MM.1S (cell line): ENCODE results near the gene KDM4B.

Experiments used
- DNase-seq: peaks from one replicate; pipeline ENCODE4 v3.0.0-alpha.2; 2015
- H2AFZ ChIP-seq: fragments of 300-600 bp; sonication (generic); 2 replicates; pipeline ENCODE4 v1.6.0; 2016; ENCODE audit warnings: antibody characterized with exemption, low read length
- H3F3A ChIP-seq: fragments of 300-600 bp; sonication (generic); 2 replicates; pipeline ENCODE4 v1.6.1; 2016; ENCODE audit warnings: mild to moderate bottlenecking, antibody characterized with exemption, low read length, moderate library complexity, mixed read lengths; ENCODE audit not compliant: insufficient read depth
- H3K27ac ChIP-seq: fragments of 300-600 bp; sonication (generic); 2 replicates; pipeline ENCODE4 v1.5.1; 2016; ENCODE audit warnings: mild to moderate bottlenecking, low read length
- H3K27me3 ChIP-seq: fragments of 300-600 bp; sonication (generic); replicated peaks from 2 replicates; pipeline ENCODE4 v1.6.0; 2016; ENCODE audit warnings: low read length; ENCODE audit not compliant: insufficient read depth
- H3K36me3 ChIP-seq: fragments of 300-600 bp; sonication (generic); replicated peaks from 2 replicates; pipeline ENCODE4 v1.6.1; 2016; ENCODE audit warnings: mild to moderate bottlenecking, low read length, mixed read lengths; ENCODE audit not compliant: insufficient read depth
- H3K4me1 ChIP-seq: fragments of 300-600 bp; sonication (generic); 2 replicates; pipeline ENCODE4 v1.6.1; 2016; ENCODE audit warnings: low read length, mixed read lengths
- H3K4me2 ChIP-seq: fragments of 300-600 bp; sonication (generic); 2 replicates; pipeline ENCODE4 v1.6.0; 2016; ENCODE audit warnings: low read depth, low read length
- H3K4me3 ChIP-seq: fragments of 300-600 bp; sonication (generic); 2 replicates; pipeline ENCODE4 v1.5.1; 2016; ENCODE audit warnings: low read length, mixed read lengths
- H3K79me2 ChIP-seq: fragments of 300-600 bp; sonication (generic); 2 replicates; pipeline ENCODE4 v1.6.1; 2016; ENCODE audit warnings: mixed run types, low read length, mixed read lengths
- H3K9ac ChIP-seq: fragments of 300-600 bp; sonication (generic); 2 replicates; pipeline ENCODE4 v1.6.1; 2016; ENCODE audit warnings: low read length, mixed read lengths
- H3K9me2 ChIP-seq: fragments of 300-600 bp; sonication (generic); replicated peaks from 2 replicates; pipeline ENCODE4 v1.6.1; 2016; ENCODE audit warnings: mild to moderate bottlenecking, low read length, mixed read lengths; ENCODE audit not compliant: insufficient read depth
- H3K9me3 ChIP-seq: fragments of 300-600 bp; sonication (generic); replicated peaks from 2 replicates; pipeline ENCODE4 v1.6.1; 2016; ENCODE audit warnings: mild to moderate bottlenecking, low read length, mixed read lengths; ENCODE audit not compliant: insufficient read depth
- H4K20me1 ChIP-seq: fragments of 300-600 bp; sonication (generic); 2 replicates; pipeline ENCODE4 v1.6.1; 2016; ENCODE audit warnings: mild to moderate bottlenecking, low read length, moderate library complexity, mixed read lengths; ENCODE audit not compliant: insufficient read depth
- CTCF ChIP-seq: fragments of 300-600 bp; sonication (generic); IDR thresholded peaks from 2 replicates; pipeline ENCODE4 v1.5.1; 2016; ENCODE audit warnings: antibody characterized with exemption, low read length, mixed read lengths
- EZH2 ChIP-seq: fragments of 300-600 bp; sonication (generic); optimal IDR thresholded peaks from 2 replicates; pipeline ENCODE3; 2017; ENCODE audit warnings: low read depth, mild to moderate bottlenecking, antibody characterized with exemption, low read length, mixed read lengths
- EZH2phosphoT487 ChIP-seq: fragments of 300-600 bp; sonication (generic); IDR thresholded peaks from 2 replicates; pipeline ENCODE4 v1.6.1; 2018; ENCODE audit warnings: antibody characterized with exemption, low read length

KDM4B gene

GRCh38 chr19:4970558-4971423 lies 1.9 kb downstream of the KDM4B start:
- DNase-seq: peak; percentile 34
- no peaks in the 10 kb centered on the region for H3K27me3 ChIP-seq
- H3F3A ChIP-seq: peaks cover 14% of the 10 kb centered on the region
- no peak for TF ChIP-seq CTCF
- no peak for TF ChIP-seq EZH2phosphoT487
- no peak for TF ChIP-seq EZH2
- no peak overlapping the region for H3K27ac ChIP-seq
- H2AFZ ChIP-seq: no peak overlapping the region
- peak overlapping the region; percentile 92 for H3K4me2 ChIP-seq
- peaks cover 62% of the 10 kb centered on the region for H3K79me2 ChIP-seq
- H3K9me3 ChIP-seq: no peaks in the 10 kb centered on the region
- H3K4me3 ChIP-seq: peak overlapping the region; percentile 68
- H3K36me3 ChIP-seq: no peaks in the 10 kb centered on the region
- peaks cover 22% of the 10 kb centered on the region for H4K20me1 ChIP-seq
- peak overlapping the region; percentile 67; the same call in 1 of the 2 replicates for H3K9ac ChIP-seq
- no peaks in the 10 kb centered on the region for H3K9me2 ChIP-seq
- peaks cover 4% of the 10 kb centered on the region; the same call in 1 of the 2 replicates for H3K4me1 ChIP-seq

GRCh38 chr19:4971424-4971793 lies 2.5 kb downstream of the KDM4B start:
- Histone ChIP-seq H4K20me1 (peaks cover 22% of the 10 kb centered on the region), H3K4me3 (peak overlapping the region; percentile 68), H3K4me2 (peak overlapping the region; percentile 92), H3K9ac (peak overlapping the region; percentile 67; the same call in 1 of the 2 replicates), H2AFZ (no peak overlapping the region), H3K27me3 (no peaks in the 10 kb centered on the region), H3K9me3 (no peaks in the 10 kb centered on the region), H3K9me2 (no peaks in the 10 kb centered on the region), H3K36me3 (peaks cover 2% of the 10 kb centered on the region; the same call in 1 of the 2 replicates), H3K4me1 (peaks cover 4% of the 10 kb centered on the region; the same call in 1 of the 2 replicates), H3K79me2 (peaks cover 68% of the 10 kb centered on the region), H3F3A (peaks cover 14% of the 10 kb centered on the region), H3K27ac (no peak overlapping the region)
- DNase-seq: peak; percentile 67
- no peak for TF ChIP-seq EZH2phosphoT487
- TF ChIP-seq CTCF: no peak
- no peak for TF ChIP-seq EZH2

DNA sequence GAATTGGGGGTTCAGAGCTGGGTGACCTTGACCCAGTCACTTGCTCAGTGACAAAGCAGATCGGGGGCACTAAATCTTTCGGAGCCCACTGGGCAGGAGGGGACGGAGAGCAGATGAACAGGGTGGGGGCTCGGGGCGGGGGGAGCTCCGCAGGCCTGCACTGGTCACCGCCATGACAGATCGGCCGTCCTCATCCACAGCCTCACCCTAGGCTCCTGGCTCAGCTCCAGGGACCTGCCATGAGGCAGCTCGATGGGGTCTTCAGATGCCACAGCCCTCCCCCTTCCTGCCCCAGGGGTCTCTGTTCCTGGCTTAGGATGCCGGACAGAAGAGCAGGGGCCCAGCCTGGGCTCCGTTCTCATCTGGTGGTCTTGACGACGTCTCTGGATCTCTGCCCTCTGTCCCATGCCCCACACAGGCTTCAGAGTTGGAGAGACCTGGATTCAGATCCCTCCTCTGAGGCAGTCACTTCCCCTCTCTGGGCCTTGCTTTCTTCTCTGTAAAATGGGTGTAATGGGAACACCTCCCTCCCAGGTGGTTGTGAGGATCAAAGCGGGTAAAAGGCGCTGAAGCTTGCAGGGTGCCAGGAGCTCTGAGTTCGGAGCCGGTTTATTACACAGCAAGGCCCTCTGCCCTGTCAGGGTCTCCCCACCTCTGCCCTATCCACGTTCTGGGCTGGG lies 3.0 kb downstream of the KDM4B start:
- no peak overlapping the region for H3K9ac ChIP-seq
- no peaks in the 10 kb centered on the region for H3K9me3 ChIP-seq
- peaks cover 4% of the 10 kb centered on the region; the same call in 1 of the 2 replicates for H3K4me1 ChIP-seq
- no peak overlapping the region for H3K27ac ChIP-seq
- H3K4me2 ChIP-seq: peak overlapping the region; percentile 92; the same call in 1 of the 2 replicates
- TF ChIP-seq EZH2phosphoT487: no peak
- no peak for TF ChIP-seq CTCF
- no peak for TF ChIP-seq EZH2
- peaks cover 6% of the 10 kb centered on the region; the same call in 1 of the 2 replicates for H3K36me3 ChIP-seq
- H3K9me2 ChIP-seq: no peaks in the 10 kb centered on the region
- H3K79me2 ChIP-seq: peaks cover 73% of the 10 kb centered on the region
- H4K20me1 ChIP-seq: peaks cover 22% of the 10 kb centered on the region
- H2AFZ ChIP-seq: no peak overlapping the region
- H3K27me3 ChIP-seq: no peaks in the 10 kb centered on the region
- no peak overlapping the region for H3K4me3 ChIP-seq
- DNase-seq: no peak
- H3F3A ChIP-seq: peaks cover 14% of the 10 kb centered on the region
